ENCODE measurements around the gene SPOPL.

The SPOPL gene

DNA sequence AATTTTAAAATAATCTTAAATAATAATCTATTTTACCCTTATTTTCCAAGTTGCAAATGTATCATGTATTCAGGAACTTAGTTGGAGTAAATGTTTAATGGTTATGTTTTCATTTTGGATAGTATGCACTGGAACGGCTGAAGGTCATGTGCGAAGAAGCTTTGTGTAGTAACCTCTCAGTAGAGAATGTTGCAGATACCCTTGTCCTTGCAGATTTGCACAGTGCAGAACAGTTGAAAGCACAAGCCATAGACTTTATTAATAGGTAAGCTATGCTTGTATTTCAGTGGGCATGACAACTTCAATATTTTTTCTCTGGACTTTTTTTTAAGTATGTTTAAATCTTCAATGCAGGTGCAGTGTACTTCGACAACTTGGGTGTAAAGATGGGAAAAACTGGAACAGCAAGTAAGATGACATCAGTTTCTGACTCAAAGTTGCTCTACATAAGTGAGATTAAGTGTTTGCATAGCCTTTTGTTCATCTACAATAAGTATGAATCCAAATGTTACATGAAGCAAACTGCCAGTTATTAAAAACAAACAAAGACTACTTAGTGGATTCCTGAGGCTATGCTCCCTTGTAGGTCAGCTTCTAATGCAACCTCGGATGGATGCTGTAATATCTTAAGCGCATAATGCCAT is 63.1 kb downstream of the SPOPL start:
- DNase-seq: no peak
- intact Hi-C loops (cut with DNase I): no loop called here

- intact Hi-C loops (cut with DNase I): no loop called here
Measured at GRCh38 chr2:138565230-138565598, 63.6 kb downstream of the SPOPL start.

GRCh38 chr2:138572318-138572717 is 70.7 kb downstream of the SPOPL start:
- intact Hi-C loops (cut with DNase I): no loop called here
- DNase-seq: no peak

More at GRCh38 chr2:138565230-138565598, 63.6 kb downstream of the SPOPL start:
- no peak for DNase-seq

- DNase-seq: no peak
- intact Hi-C loops (cut with DNase I): no loop called here
Measured at GRCh38 chr2:138577066-138577465, 75.5 kb downstream of the SPOPL start.

DNA sequence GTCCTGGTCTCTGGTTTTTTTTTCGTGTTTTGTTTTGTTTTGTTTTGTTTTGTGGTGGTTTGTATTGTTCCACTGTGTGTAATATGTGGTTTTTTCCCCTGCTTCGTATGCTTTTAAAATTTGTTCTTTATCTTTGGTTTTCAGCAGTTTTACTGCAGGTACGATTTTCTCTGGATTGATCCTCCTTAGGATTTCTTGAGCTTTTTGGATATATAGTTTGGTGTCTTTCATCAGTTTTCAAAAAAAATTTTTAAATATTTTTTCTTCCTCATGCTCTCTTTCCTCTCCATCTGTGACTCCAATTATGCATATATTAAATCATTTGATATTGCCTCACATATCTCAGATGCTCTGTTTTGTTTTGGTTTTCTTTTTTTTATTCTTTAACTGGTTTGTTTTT is 78.0 kb downstream of the SPOPL start:
- DNase-seq: no peak
- intact Hi-C loops (cut with DNase I): no loop called here

GRCh38 chr2:138581909-138582308 is 80.3 kb downstream of the SPOPL start:
- intact Hi-C loops (cut with DNase I): no loop called here
- no peak for DNase-seq

DNA sequence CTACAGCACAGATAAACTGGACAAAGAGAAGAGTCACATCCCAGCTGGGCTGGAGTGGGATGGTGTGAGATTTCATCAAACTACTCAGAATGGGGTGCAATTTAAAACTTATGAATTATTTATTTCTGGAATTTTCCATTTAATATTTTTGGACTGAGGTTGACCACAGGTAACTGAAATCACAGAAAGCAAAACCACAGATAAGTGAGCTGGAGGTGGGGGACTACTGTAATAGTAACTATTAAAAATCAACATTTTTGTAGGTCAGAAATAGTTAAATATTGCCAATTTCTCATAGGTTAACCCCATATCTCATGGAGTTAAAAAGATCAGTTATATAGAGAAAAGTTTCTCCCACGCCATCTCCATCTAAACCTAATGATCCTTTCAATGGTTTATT is 88.1 kb downstream of the SPOPL start:
- intact Hi-C loops (cut with DNase I): no loop called here
- DNase-seq: no peak

DNA sequence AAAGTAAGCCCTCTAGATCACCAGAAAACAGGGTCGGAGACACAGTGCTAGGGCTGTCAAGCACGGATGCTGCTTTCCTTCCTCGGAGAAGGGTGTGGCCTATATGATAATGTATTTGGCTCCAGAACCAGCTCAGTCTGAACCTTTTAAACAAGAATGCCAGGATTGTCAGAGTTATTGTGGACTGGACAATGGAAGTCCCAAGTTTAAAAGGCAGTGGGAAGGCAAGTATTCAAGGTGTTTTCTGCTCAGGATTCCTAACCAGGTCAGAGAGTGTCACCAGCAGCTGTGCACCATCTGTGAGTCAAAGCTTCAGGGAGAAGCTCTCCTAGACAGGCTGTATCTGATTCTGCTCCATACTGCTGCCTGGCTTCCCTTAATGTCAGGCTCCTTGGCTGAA is 94.8 kb downstream of the SPOPL start:
- intact Hi-C loops (cut with DNase I): no loop called here
- no peak for DNase-seq

DNA sequence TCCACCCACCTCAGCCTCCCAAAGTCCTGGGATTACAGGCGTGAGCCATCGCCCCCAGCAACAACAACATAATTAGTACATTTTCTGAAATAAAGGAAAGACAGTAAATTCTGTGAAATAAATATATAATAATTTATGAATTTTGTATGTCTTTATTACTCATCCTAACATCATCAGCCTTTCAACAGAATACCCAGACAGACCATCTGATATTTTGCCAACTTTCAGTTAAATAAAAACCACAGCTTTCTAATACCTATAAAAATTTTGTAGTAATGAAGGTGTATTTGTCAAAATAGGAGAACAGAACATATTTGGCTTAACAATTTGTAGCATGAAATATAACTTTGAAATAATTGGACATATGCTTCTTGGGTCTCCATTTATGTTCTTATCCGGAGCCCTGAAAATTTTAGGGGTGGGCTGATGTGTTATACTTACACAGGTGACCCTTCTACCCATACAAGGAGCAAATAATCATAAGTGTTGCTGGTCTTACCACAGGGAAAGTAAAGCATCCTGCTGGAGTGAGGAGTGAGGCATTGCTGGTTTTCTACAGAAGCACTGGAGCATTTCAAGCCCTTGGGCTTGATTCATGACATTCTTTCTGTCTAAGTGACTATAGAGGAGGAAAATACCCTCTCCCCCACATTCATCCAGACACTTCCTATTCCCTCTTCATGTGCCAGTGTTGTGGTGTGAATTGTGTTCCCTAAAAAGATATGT is 99.3 kb downstream of the SPOPL start:
- no peak for DNase-seq
- intact Hi-C loops (cut with DNase I): no loop called here

DNA sequence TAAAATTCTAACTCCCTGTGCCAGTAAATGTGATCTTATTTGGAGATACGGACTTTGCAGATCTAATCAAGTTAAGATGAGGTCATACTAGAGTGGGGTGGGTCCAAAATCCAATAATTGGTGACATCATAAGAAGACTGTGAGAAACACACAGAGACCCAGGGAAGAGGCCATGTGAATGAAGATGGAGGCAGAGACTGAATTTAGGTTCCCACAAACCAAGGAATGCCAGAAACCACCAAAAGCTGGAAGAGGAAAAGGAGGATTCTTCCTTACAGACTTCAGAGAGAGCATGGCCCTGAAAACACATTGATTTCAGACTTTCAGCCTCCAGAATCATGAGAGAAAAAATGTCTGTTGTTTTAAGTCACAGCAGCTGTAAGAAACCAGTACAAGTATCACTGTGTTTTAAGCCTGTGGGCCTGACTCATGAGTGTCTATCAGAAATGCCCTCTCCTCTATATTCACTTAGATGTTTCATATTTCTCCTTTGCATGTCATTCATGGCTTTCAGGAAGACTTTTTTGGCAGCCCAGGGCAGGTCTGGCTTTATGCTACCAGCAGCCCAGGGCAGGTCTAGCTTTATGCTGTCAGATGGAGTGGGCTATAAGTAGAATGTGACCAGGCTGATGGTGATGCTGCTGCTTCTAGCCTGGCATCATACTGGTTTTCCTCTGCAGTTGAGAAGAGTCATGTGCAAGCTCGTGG is 100.0 kb downstream of the SPOPL start:
- intact Hi-C loops (cut with DNase I): no loop called here
- no peak for DNase-seq

- DNase-seq: peak in 4 of 42 donors; percentile 5 to 17 (median 6)
- intact Hi-C loops (cut with DNase I): no loop called here
Measured at GRCh38 chr2:138602166-138602460, 100.5 kb downstream of the SPOPL start.

- no peak for DNase-seq
- intact Hi-C loops (cut with DNase I): no loop called here
Measured at GRCh38 chr2:138607746-138608145, 106.2 kb downstream of the SPOPL start.

DNA sequence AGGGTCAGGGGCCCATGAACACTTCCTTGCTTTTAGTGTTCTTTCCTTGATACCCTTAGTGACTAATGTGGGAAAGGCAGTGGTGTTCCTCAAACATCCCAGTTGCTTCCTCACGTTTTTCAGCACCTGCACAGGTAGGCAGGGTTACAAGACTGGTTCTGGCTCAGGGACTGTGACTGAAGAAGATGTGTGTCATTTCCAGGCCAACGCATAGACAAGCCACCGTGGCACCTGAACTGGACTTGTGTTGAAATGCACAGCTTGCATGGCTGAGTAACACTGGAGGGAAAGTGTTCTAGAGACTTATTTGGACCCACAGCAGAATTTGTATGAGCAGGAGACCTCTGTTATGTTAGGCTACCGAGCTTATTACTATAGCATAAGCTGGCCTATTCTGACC is 107.9 kb downstream of the SPOPL start:
- intact Hi-C loops (cut with DNase I): no loop called here
- DNase-seq: no peak

GRCh38 chr2:138610201-138610953 is 108.8 kb downstream of the SPOPL start:
- DNase-seq: no peak
- intact Hi-C loops (cut with DNase I): no loop called here

GRCh38 chr2:138615257-138615656 is 113.7 kb downstream of the SPOPL start:
- no peak for DNase-seq
- intact Hi-C loops (cut with DNase I): no loop called here

DNA sequence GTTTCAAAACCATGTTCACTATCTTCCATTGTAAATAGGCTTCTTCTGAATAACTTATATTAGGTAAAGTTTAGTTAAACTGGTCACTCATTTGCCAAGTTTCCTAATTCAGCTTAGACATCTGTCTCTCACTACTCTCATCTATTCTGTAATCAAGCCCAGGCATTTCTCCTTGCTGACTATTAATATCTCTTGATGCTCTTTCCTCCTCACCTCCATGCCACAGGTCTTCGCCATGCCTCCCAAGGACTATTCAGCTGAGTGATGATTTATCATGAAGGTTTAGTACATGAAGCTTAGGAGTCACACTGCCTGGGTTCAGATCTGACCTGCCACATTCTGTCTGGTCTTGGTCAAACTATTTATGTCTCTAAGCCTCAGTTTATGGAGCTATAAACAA is 115.5 kb downstream of the SPOPL start:
- DNase-seq: no peak
- intact Hi-C loops (cut with DNase I): no loop called here

DNA sequence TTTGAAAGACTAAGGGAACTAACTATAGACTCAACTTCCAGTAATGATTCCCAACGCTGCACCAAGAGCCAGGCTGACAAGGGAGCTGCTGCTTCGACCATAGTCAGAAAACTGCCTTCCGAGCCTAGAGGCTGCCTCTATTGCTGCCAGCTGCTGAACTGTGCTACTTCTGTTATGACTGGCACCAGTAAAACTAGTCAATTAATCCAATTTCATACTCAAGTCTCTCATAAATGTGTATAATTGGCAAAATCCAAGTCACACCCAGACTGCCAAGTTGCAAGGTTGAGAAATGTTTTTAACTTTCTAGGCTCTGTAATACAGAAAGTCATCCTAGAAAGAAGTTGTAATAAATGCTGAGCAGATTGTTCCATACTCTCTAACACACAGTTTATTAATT is 117.4 kb downstream of the SPOPL start:
- intact Hi-C loops (cut with DNase I): no loop called here
- DNase-seq: no peak

DNA sequence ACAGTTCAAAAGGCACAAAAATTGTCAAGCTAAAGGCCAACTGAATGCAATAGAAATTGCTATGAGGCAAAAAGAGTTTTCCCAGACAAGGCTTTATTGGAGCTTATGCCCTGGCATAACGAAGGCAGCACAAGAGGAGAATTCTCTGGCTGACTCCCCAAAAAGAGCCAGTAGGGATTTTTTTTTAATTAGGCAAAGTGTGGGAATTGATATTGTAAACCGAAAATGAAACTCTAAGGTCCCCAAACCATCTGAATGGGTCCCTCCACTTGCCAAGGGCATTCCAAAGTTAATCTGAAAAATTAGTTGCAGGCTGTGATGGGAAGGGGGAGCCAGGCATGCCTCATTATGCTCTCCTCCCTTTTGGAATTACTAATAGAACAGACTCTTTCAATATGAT is 118.9 kb downstream of the SPOPL start:
- no peak for DNase-seq
- intact Hi-C loops (cut with DNase I): no loop called here

DNA sequence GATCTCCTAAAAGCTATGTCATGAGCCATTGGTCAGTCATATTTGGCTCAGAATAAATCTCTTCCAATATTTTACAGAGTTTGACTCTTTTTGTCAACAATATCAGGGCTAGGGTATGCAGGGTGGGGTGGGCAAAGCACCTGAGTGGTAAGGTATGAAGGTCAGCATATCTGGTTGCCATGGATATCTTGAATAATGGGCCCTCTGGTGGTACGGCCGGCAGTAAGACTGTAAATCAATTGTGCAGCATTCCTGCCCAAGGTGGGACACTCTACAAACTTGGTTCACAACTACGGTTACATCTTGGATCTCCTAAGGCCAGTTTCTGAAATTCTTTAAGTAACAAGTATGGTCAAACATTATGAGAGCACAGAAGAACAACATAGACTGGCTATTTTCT is 119.6 kb downstream of the SPOPL start:
- intact Hi-C loops (cut with DNase I): no loop called here
- DNase-seq: no peak

DNA sequence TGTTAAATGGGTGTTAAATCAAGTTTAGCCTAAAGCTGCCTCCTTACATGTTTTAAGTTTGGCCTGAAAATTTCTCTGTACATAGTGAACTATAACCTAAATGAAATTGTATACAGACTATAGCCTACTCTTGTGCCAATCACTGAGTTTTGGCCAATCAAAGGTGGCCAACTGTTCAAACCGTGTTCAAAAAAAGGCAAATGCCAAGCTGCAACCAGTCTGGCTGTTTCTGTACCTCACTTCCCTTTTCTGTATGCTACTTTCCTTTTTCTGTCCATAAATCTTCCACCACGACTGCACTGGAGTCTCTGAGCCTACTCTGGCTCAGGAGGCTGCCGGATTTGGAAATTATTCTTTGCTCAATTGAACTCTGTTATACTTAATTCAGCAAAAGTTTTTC is 121.0 kb downstream of the SPOPL start:
- intact Hi-C loops (cut with DNase I): no loop called here
- DNase-seq: no peak
